A673 (cell line): ENCODE data around the gene TSHZ2. TPM values are rescaled to one million over a fixed set of nuclear protein-coding genes. Genes with fewer than 3 reads are reported as not detected.
"Not testable (repeated sequence)": the region's sequence is repeated elsewhere in the genome, so short reads cannot be mapped to it uniquely, and the experiment has no call there.

Experiments used
- BruUV-seq: library from RNA; stranded (reverse); fragments of 400-500 nt; replicated peaks from 2 replicates; lab custom pipeline; 2021; lab: Mats Ljungman, UMichigan
- CTCF ChIA-PET: fragments of 300-600 bp; sonication (Branson Sonifier 250); formaldehyde crosslinking; loops from one replicate; lab custom pipeline; 2022; ENCODE audit warnings: antibody characterized with exemption; lab: Charles Lee
- POLR2A ChIA-PET: fragments of 300-600 bp; sonication (Branson Sonifier 250); formaldehyde crosslinking; loops from one replicate; lab custom pipeline; 2022; ENCODE audit warnings: antibody characterized with exemption; ENCODE audit not compliant: low non-redundant PET; lab: Charles Lee
- DNase-seq: peaks from one replicate; pipeline ENCODE4 v3.0.0-alpha.2; 2015; ENCODE audit warnings: low spot score
- H3K27ac ChIP-seq: fragments of 200-600 bp; sonication (generic); 2 replicates; pipeline ENCODE4 v1.5.1; 2016; ENCODE audit warnings: mixed run types, low read depth, mild to moderate bottlenecking, mixed read lengths, antibody characterized with exemption, low read length; ENCODE audit not compliant: poor library complexity, severe bottlenecking
- H3K27me3 ChIP-seq: fragments of 200-600 bp; sonication (generic); replicated peaks from 2 replicates; pipeline ENCODE4 v1.6.1; 2017; ENCODE audit warnings: mixed run types, low read depth, mild to moderate bottlenecking, mixed read lengths, antibody characterized with exemption, low read length; ENCODE audit not compliant: insufficient read depth, poor library complexity
- H3K36me3 ChIP-seq: fragments of 200-600 bp; sonication (generic); 2 replicates; pipeline ENCODE4 v1.6.1; 2016; ENCODE audit warnings: mixed run types, mild to moderate bottlenecking, mixed read lengths, antibody characterized with exemption, low read length; ENCODE audit not compliant: insufficient read depth, poor library complexity, severe bottlenecking
- H3K4me1 ChIP-seq: fragments of 200-600 bp; sonication (generic); 2 replicates; pipeline ENCODE4 v1.6.1; 2017; ENCODE audit warnings: mixed run types, mild to moderate bottlenecking, mixed read lengths, antibody characterized with exemption, low read length; ENCODE audit not compliant: insufficient read depth, poor library complexity, severe bottlenecking
- H3K4me3 ChIP-seq: fragments of 200-600 bp; sonication (generic); 2 replicates; pipeline ENCODE4 v1.5.1; 2016; ENCODE audit warnings: low read depth, mixed run types, mild to moderate bottlenecking, mixed read lengths, low read length; ENCODE audit not compliant: poor library complexity, severe bottlenecking
- H3K9me3 ChIP-seq: fragments of 200-600 bp; sonication (generic); 2 replicates; pipeline ENCODE4 v1.6.1; 2016; ENCODE audit warnings: mixed run types, low read depth, mild to moderate bottlenecking, mixed read lengths, antibody characterized with exemption, low read length; ENCODE audit not compliant: poor library complexity, severe bottlenecking
- CTCF ChIP-seq: fragments of 300-800, 200-600 bp; sonication (generic); conservative IDR thresholded peaks from 2 replicates; pipeline ENCODE4 v1.5.1; 2017; ENCODE audit warnings: low read depth, mild to moderate bottlenecking, antibody characterized with exemption, low read length, moderate library complexity, mixed read lengths
- EZH2 ChIP-seq: fragments of 200-600 bp; sonication (generic); IDR thresholded peaks from 2 replicates; pipeline ENCODE4 v1.6.1; 2017; ENCODE audit warnings: borderline replicate concordance, low read depth, mild to moderate bottlenecking, mixed read lengths, antibody characterized with exemption, low read length; ENCODE audit not compliant: poor library complexity, severe bottlenecking
- intact Hi-C: fragments of 100-400 bp; cut with micrococcal nuclease; formaldehyde crosslinking; loops from one replicate; pipeline ENCODE4 v1.10.0; 2022; ENCODE audit not compliant: unreplicated experiment
- total RNA-seq: library from RNA; stranded (reverse); gene quantifications from 2 replicates; pipeline ENCODE4 v1.2.3, GENCODE V29; 2021

Gene TSHZ2
- total RNA-seq, 1 experiment from 2014 or later: 4.1 TPM

- Histone ChIP-seq H3K36me3 (no peaks in the 10 kb centered on the region), H3K27me3 (no peaks in the 10 kb centered on the region), H3K27ac (no peak overlapping the region), H3K4me3 (no peak overlapping the region), H3K4me1 (no peaks in the 10 kb centered on the region), H3K9me3 (no peaks in the 10 kb centered on the region)
- ChIA-PET CTCF (no interaction called here), POLR2A (no interaction called here)
- no peak for TF ChIP-seq EZH2
- TF ChIP-seq CTCF: no peak
- no peak for DNase-seq
- intact Hi-C loops: no loop called here
- no TSS peak for BruUV-seq
Observed at GRCh38 chr20:53320701-53321100, 348.5 kb downstream of the TSHZ2 start.

GRCh38 chr20:53321596-53321995 lies 349.4 kb downstream of the TSHZ2 start:
- DNase-seq: no peak
- POLR2A ChIA-PET: no interaction called here
- H3K9me3 ChIP-seq: no peaks in the 10 kb centered on the region
- no peaks in the 10 kb centered on the region for H3K4me1 ChIP-seq
- no peak; the same call in 1 of the 2 replicates for TF ChIP-seq CTCF
- TF ChIP-seq EZH2: no peak
- H3K27ac ChIP-seq: no peak overlapping the region
- no TSS peak for BruUV-seq
- H3K36me3 ChIP-seq: no peaks in the 10 kb centered on the region
- no peak overlapping the region for H3K4me3 ChIP-seq
- intact Hi-C loops: no loop called here
- no peaks in the 10 kb centered on the region for H3K27me3 ChIP-seq
- CTCF ChIA-PET: no interaction called here

GRCh38 chr20:53322651-53323050 lies 350.5 kb downstream of the TSHZ2 start:
- Histone ChIP-seq H3K27me3 (no peaks in the 10 kb centered on the region), H3K4me1 (no peaks in the 10 kb centered on the region), H3K36me3 (no peaks in the 10 kb centered on the region), H3K27ac (no peak overlapping the region), H3K9me3 (no peaks in the 10 kb centered on the region), H3K4me3 (no peak overlapping the region)
- peak; percentile 38 for DNase-seq
- TF ChIP-seq EZH2 (no peak), CTCF (no peak)
- ChIA-PET CTCF (no interaction called here), POLR2A (no interaction called here)
- no TSS peak for BruUV-seq
- intact Hi-C loops: no loop called here

DNA sequence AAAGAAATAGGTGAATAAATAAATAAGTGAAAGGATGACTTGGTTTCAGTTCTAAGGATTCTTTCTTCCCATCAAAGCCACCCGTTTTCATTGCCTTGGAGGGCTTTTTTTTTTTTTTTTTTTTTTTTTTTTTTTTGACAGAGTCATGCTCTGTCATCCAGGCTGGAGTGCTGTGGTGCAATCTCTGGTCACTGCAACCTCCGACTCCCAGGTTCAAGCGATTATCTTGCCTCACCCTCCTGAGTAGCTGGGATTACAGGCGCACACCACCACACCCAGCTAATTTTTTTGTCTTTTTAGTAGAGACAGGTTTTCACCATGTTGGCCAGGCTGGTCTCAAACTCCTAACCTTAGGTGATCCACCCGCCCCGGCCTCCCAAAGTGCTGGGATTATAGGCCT lies 351.3 kb downstream of the TSHZ2 start:
- H3K9me3 ChIP-seq, POLR2A ChIA-PET, H3K36me3 ChIP-seq, intact Hi-C loops, DNase-seq, H3K4me1 ChIP-seq, H3K4me3 ChIP-seq, CTCF ChIA-PET, BruUV-seq, H3K27ac ChIP-seq, H3K27me3 ChIP-seq: not testable (repeated sequence)
